Measurements from ENCODE around the gene MARCHF9. TPM values are rescaled to one million over a fixed set of nuclear protein-coding genes. Genes with fewer than 3 reads are reported as not detected.

Gene MARCHF9
- total RNA-seq, 1 donor = 2.6 TPM

DNA sequence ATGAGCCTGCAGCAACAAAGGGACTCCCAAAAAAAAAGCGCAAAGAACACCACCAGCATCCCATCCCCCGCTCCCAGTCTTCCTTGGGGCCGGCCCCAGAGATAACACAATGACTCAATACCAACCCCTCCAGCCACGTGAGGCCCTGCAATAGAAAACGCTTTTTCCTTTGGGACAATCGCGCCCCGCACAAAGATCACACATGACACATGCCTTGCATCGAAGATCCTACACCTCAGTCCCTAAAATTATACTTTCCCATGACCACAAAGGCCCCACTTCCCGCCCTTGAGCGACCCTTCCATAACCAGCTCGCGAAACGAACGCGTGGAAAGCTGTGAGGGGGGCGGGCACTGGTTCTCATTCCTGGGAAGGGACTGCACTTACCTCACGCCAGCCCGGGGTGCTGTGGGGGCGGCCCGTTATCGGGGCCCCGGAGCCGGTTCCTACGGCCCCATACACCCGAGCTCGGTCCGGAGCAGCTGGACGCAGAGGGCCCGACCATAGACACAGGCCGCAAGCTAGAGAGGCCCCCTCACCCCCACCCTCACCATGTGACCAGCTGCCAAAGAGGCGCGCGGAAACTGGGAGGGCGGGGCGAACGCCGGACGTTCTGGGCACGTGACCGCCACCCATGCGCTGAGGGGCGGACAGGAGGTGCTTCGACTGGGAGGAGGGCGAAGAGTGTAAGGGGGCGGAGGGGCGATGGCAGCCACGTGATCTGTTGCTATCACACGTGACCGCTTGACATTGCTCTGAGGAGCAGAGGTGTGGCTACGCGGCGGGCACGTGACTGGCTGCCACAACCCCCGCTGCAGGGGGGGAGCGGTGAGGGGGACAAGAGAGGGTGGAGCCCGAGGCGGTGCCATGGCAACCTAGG lies 2.9 kb upstream of the MARCHF9 start, which contains the start of gene CDK4:
Gene CDK4, minus strand, starts transcription at position 523 of the 880 bp plus-strand sequence. CDS start 593 bp downstream, outside the sequence.
- H3K4me3 ChIP-seq (ENCODE audit: low read depth, low read length) = peak within 1 kb of the TSS; percentile 73
- DNase-seq (ENCODE audit: low read depth) = peak; percentile 100
- TF ChIP-seq, protein P1, sequence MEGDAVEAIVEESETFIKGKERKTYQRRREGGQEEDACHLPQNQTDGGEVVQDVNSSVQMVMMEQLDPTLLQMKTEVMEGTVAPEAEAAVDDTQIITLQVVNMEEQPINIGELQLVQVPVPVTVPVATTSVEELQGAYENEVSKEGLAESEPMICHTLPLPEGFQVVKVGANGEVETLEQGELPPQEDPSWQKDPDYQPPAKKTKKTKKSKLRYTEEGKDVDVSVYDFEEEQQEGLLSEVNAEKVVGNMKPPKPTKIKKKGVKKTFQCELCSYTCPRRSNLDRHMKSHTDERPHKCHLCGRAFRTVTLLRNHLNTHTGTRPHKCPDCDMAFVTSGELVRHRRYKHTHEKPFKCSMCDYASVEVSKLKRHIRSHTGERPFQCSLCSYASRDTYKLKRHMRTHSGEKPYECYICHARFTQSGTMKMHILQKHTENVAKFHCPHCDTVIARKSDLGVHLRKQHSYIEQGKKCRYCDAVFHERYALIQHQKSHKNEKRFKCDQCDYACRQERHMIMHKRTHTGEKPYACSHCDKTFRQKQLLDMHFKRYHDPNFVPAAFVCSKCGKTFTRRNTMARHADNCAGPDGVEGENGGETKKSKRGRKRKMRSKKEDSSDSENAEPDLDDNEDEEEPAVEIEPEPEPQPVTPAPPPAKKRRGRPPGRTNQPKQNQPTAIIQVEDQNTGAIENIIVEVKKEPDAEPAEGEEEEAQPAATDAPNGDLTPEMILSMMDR (IDR thresholded peaks at IDR 0.05; ENCODE audit: insufficient read depth, low read depth, low read length) = no peak

GRCh38 chr12:57752668-57753000 lies 2.3 kb upstream of the MARCHF9 start:
- no peak for DNase-seq (ENCODE audit: low read depth)
- peak overlapping the region; percentile 39 for H3K4me3 ChIP-seq (ENCODE audit: low read depth, low read length)
- TF ChIP-seq, protein P1 (IDR thresholded peaks at IDR 0.05; ENCODE audit: insufficient read depth, low read depth, low read length) = no peak

DNA sequence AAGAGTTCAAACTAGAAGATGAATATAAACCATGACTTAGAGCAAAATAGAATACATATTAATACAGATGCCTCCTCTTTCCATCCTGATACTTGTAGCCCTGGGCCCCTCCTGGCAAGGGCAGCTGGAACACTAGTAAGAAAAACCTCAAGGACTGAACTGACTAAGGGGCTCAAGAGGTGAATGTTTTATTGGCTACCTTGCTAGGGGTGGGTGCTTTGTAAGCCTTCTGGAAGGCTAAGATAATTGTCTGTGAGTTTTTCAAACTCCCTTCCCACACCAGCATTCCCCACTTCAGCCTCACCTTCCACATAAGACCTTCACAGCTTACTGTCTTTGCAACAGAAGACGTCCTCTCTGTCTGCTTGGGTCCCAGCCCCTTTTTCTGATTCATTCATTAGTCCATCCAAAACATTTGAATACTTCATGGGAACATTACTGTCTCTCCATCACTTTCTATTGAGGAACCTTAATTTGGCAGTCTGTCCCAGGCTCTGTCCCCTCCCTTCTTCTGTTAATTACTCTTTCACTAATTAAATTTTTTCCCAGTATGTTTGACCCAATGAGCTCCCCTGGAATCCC lies 1.1 kb upstream of the MARCHF9 start:
- H3K4me3 ChIP-seq (ENCODE audit: low read depth, low read length) = no peak overlapping the region
- TF ChIP-seq, protein P1 (IDR thresholded peaks at IDR 0.05; ENCODE audit: insufficient read depth, low read depth, low read length) = no peak
- no peak for DNase-seq (ENCODE audit: low read depth)

DNA sequence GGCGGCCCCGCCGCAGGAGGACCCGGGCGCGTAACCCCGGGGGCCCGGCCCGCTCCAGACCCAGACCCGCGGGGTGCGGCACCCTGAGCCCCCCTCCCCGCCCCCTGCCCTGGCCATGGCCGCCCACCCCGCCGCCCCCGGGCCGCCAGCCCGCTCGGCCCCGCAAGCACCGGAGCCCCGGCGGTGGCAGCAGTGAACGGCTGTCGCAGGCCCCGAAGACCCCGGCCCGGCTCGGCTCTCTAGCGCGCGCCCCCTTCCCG lies 221 bp downstream of the MARCHF9 start:
- TF ChIP-seq, protein P1 (IDR thresholded peaks at IDR 0.05; ENCODE audit: insufficient read depth, low read depth, low read length) = no peak
- no peak for DNase-seq (ENCODE audit: low read depth)
- peak overlapping the region; percentile 59 for H3K4me3 ChIP-seq (ENCODE audit: low read depth, low read length)

- peak overlapping the region; percentile 59 for H3K4me3 ChIP-seq (ENCODE audit: low read depth, low read length)
- DNase-seq (ENCODE audit: low read depth) = no peak
- TF ChIP-seq, protein P1 (IDR thresholded peaks at IDR 0.05; ENCODE audit: insufficient read depth, low read depth, low read length) = no peak
Observed at GRCh38 chr12:57755454-57756372, 810 bp downstream of the MARCHF9 start.

DNA sequence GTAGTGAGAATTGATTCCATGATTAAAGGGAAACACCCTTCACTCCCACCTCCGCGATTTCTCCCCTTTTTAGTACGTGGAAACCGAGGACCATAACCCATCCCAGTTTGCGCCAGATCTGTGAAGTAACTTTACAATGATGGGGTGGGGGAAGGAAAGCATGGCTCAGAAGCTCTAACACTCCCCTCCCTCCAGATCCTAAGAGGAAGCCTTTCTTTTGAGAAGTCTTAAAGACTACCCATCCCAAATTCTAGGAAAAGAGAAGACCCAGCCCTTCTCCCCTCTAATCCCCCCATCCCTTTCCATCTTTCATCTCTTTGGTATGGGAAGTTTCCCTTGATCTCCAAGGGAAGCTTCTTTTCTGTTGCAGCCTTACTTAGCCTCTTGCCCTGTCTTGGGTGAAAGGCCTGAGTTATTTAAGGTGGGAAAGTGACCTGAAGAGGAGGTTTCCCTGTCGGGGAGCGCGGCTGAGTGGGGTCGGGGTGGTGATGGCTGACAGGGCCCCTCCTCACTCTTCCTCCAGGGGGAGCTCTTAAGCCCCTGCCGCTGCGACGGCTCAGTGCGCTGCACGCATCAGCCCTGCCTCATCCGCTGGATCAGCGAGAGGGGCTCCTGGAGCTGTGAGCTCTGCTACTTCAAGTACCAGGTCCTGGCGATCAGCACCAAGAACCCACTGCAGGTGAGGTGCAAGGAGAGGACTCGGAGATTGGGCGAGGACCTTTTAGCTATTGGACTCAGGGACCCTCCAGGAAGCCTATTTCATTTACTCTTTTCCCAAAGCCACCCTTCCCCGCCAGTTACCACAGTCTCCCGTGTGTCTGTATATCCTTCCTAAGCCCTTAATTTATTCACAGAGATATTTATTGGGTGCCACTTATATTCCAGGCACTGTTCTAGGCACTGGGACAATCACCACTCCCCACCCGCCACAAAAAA lies 1.8 kb downstream of the MARCHF9 start:
- TF ChIP-seq, protein P1 (IDR thresholded peaks at IDR 0.05; ENCODE audit: insufficient read depth, low read depth, low read length) = peak; percentile 71
- no peak for DNase-seq (ENCODE audit: low read depth)
- H3K4me3 ChIP-seq (ENCODE audit: low read depth, low read length) = peak overlapping the region; percentile 59
